GM23338 (cell line): ENCODE data around the gene PARD6B. TPM values are rescaled to one million over a fixed set of nuclear protein-coding genes. Genes with fewer than 3 reads are reported as not detected.

Experiments used
- ATAC-seq: fragments of 200-7000 bp; cut with Tn5 transposase; 3 replicates; pipeline ENCODE4 v1.9.1; 2020
- DNase-seq: peaks from one replicate; pipeline ENCODE4 v3.0.0-alpha.2; 2015; ENCODE audit warnings: low spot score
- H2AFZ ChIP-seq: fragments of 200-600 bp; sonication (generic); 2 replicates; pipeline ENCODE4 v1.8.0; 2016; ENCODE audit warnings: antibody characterized with exemption, mild to moderate bottlenecking, moderate library complexity
- H3F3A ChIP-seq: fragments of 200-600 bp; sonication (generic); replicated peaks from 2 replicates; pipeline ENCODE4 v1.8.0; 2017; ENCODE audit warnings: antibody characterized with exemption, mixed run types, low read depth
- H3K27ac ChIP-seq: fragments of 200-600 bp; sonication (generic); 2 replicates; pipeline ENCODE4 v1.6.1; 2016; ENCODE audit warnings: low read depth
- H3K27me3 ChIP-seq: fragments of 200-600 bp; sonication (generic); 2 replicates; pipeline ENCODE4 v1.8.0; 2016; ENCODE audit warnings: mild to moderate bottlenecking, mixed run types, moderate library complexity; ENCODE audit not compliant: insufficient read depth
- H3K36me3 ChIP-seq: fragments of 200-600 bp; sonication (generic); 2 replicates; pipeline ENCODE4 v1.8.0; 2016; ENCODE audit warnings: mild to moderate bottlenecking; ENCODE audit not compliant: insufficient read depth
- H3K4me1 ChIP-seq: fragments of 200-600 bp; sonication (generic); 2 replicates; pipeline ENCODE4 v1.8.0; 2016; ENCODE audit warnings: mild to moderate bottlenecking, moderate library complexity; ENCODE audit not compliant: insufficient read depth
- H3K4me2 ChIP-seq: fragments of 200-600 bp; sonication (generic); 2 replicates; pipeline ENCODE4 v1.7.1; 2017; ENCODE audit warnings: mixed run types
- H3K4me3 ChIP-seq: fragments of 200-600 bp; sonication (generic); 2 replicates; pipeline ENCODE4 v1.6.1; 2016; ENCODE audit warnings: mixed run types
- H3K79me2 ChIP-seq: fragments of 200-600 bp; sonication (generic); replicated peaks from 2 replicates; pipeline ENCODE4 v1.8.0; 2017; ENCODE audit warnings: mild to moderate bottlenecking; ENCODE audit not compliant: insufficient read depth
- H3K9me2 ChIP-seq: fragments of 200-600 bp; sonication (generic); 2 replicates; pipeline ENCODE4 v1.8.0; 2017; ENCODE audit not compliant: insufficient read depth
- H4K20me1 ChIP-seq: fragments of 200-600 bp; sonication (generic); replicated peaks from 2 replicates; pipeline ENCODE4 v1.8.0; 2017; ENCODE audit warnings: mild to moderate bottlenecking; ENCODE audit not compliant: insufficient read depth
- H3K27ac Mint-ChIP-seq: 2 replicates; pipeline ENCODE4 v1.8.0; 2020; ENCODE audit warnings: inconsistent platforms, mild to moderate bottlenecking, moderate library complexity, mixed read lengths
- H3K27me3 Mint-ChIP-seq: 3 replicates; pipeline ENCODE4 v1.8.0; 2022; ENCODE audit warnings: low read depth, mild to moderate bottlenecking, moderate library complexity, mixed read lengths, inconsistent platforms; ENCODE audit not compliant: insufficient read depth, poor library complexity
- H3K36me3 Mint-ChIP-seq: 3 replicates; pipeline ENCODE4 v1.8.0; 2021; ENCODE audit warnings: low read depth, mild to moderate bottlenecking, inconsistent platforms, moderate library complexity, mixed read lengths
- H3K4me1 Mint-ChIP-seq: 3 replicates; pipeline ENCODE4 v1.8.0; 2020; ENCODE audit warnings: mild to moderate bottlenecking, inconsistent platforms, mixed read lengths
- H3K4me3 Mint-ChIP-seq: 3 replicates; pipeline ENCODE4 v1.8.0; 2021; ENCODE audit warnings: moderate library complexity, mild to moderate bottlenecking, inconsistent platforms, mixed read lengths
- H3K9me3 Mint-ChIP-seq: 3 replicates; pipeline ENCODE4 v1.8.0; 2020; ENCODE audit warnings: moderate library complexity, mild to moderate bottlenecking, inconsistent platforms, mixed read lengths
- CREB1 ChIP-seq: fragments of 250-450 bp; sonication (Bioruptor Pico); IDR thresholded peaks from 2 replicates; pipeline ENCODE4 v1.5.0; 2020; ENCODE audit warnings: low read depth, mild to moderate bottlenecking, moderate library complexity
- CTCF ChIP-seq, 2 experiments: fragments of 200-600 bp in 1 of 2; sonication (generic) in 1 of 2; conservative IDR thresholded peaks; 2 replicates each; pipeline versions ENCODE4 v1.5.1 to v1.6.1; 2016 to 2017; ENCODE audit warnings: antibody characterized with exemption in 2 of 2, low read depth in 2 of 2, mild to moderate bottlenecking in 2 of 2, moderate library complexity in 1 of 2
- EZH2 ChIP-seq: fragments of 200-600 bp; sonication (generic); IDR thresholded peaks from one replicate; pipeline ENCODE4 v1.8.0; 2017; ENCODE audit warnings: antibody characterized with exemption, mild to moderate bottlenecking, low read depth; ENCODE audit not compliant: unreplicated experiment
- EZH2phosphoT487 ChIP-seq: fragments of 200-600 bp; sonication (generic); IDR thresholded peaks from one replicate; pipeline ENCODE4 v1.8.1; 2018; ENCODE audit warnings: antibody characterized with exemption; ENCODE audit not compliant: unreplicated experiment
- JUNB ChIP-seq: IDR thresholded peaks from one replicate; pipeline ENCODE4 v1.6.1; 2016; ENCODE audit warnings: antibody characterized with exemption; ENCODE audit not compliant: unreplicated experiment
- NANOG ChIP-seq: IDR thresholded peaks from 2 replicates; pipeline ENCODE4 v1.6.1; 2016; ENCODE audit warnings: antibody characterized with exemption, borderline replicate concordance
- POLR2AphosphoS5 ChIP-seq: IDR thresholded peaks from 2 replicates; pipeline ENCODE4 v1.6.1; 2016; ENCODE audit warnings: antibody characterized with exemption, low read depth
- REST ChIP-seq: IDR thresholded peaks from one replicate; pipeline ENCODE4 v1.6.1; 2018; ENCODE audit warnings: antibody characterized with exemption; ENCODE audit not compliant: unreplicated experiment
- STAT1 ChIP-seq: IDR thresholded peaks from one replicate; pipeline ENCODE4 v1.6.1; 2016; ENCODE audit warnings: antibody characterized with exemption; ENCODE audit not compliant: unreplicated experiment
- ZNF114 ChIP-seq: fragments of 250-450 bp; sonication (Bioruptor Pico); IDR thresholded peaks from 2 replicates; pipeline ENCODE4 v1.5.0; 2020; ENCODE audit warnings: mild to moderate bottlenecking, moderate library complexity
- ZNF331 ChIP-seq: fragments of 250-450 bp; sonication (Bioruptor Pico); IDR thresholded peaks from 2 replicates; pipeline ENCODE4 v1.5.0; 2020; ENCODE audit warnings: low read depth, mild to moderate bottlenecking, moderate library complexity
- ZNF462 ChIP-seq: fragments of 250-450 bp; sonication (Bioruptor Pico); IDR thresholded peaks from 2 replicates; pipeline ENCODE4 v1.5.0; 2020; ENCODE audit warnings: mild to moderate bottlenecking, moderate library complexity
- polyA plus RNA-seq: library from polyadenylated mRNA; unstranded; fragments of >200 nt; fragmentation: Nextera tagmentation; extraction: Ambion mirVana; gene quantifications from 2 replicates; pipeline ENCODE4 v1.2.1, GENCODE V29; 2016
- total RNA-seq: library from RNA; depleted of rRNA; stranded (reverse); fragments of >200 nt; shearing (Covaris generic); gene quantifications from 2 replicates; pipeline ENCODE4 v1.2.3, GENCODE V29; 2014
- TF ChIP-seq, protein P1 (sequence below): IDR thresholded peaks from 2 replicates; pipeline ENCODE4 v1.6.1; 2016; ENCODE audit warnings: antibody characterized with exemption

The PARD6B gene
- total and polyA plus RNA-seq, 2 experiments from 2014 or later, result 23.5 to 29.2 TPM

- TF ChIP-seq JUNB, result no peak
- no peak for TF ChIP-seq CREB1 (CRISPR knock-in tag)
- TF ChIP-seq STAT1, result no peak
- no peak for TF ChIP-seq EZH2phosphoT487
- no peak for TF ChIP-seq EZH2
- TF ChIP-seq CTCF (conservative IDR thresholded peaks at IDR 0.05; ENCODE audit: low read depth in 2 of 2), result no peak
- TF ChIP-seq ZNF331, result no peak
- TF ChIP-seq NANOG, result no peak
- TF ChIP-seq ZNF462 (CRISPR knock-in tag), result no peak
- no peak for TF ChIP-seq REST
- TF ChIP-seq ZNF114 (CRISPR knock-in tag), result no peak
- TF ChIP-seq, protein P1, sequence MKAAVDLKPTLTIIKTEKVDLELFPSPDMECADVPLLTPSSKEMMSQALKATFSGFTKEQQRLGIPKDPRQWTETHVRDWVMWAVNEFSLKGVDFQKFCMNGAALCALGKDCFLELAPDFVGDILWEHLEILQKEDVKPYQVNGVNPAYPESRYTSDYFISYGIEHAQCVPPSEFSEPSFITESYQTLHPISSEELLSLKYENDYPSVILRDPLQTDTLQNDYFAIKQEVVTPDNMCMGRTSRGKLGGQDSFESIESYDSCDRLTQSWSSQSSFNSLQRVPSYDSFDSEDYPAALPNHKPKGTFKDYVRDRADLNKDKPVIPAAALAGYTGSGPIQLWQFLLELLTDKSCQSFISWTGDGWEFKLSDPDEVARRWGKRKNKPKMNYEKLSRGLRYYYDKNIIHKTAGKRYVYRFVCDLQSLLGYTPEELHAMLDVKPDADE, result no peak
- TF ChIP-seq POLR2AphosphoS5, result no peak
- Histone ChIP-seq H3K36me3 (no peaks in the 10 kb centered on the region), H3K4me1 (no peaks in the 10 kb centered on the region), H4K20me1 (no peaks in the 10 kb centered on the region), H2AFZ (peak overlapping the region; percentile 84; the same call in 1 of the 2 replicates), H3K4me2 (no peak overlapping the region), H3K27me3 (no peaks in the 10 kb centered on the region), H3K9me2 (no peaks in the 10 kb centered on the region), H3F3A (no peaks in the 10 kb centered on the region), H3K4me3 (no peak overlapping the region), H3K27ac (no peak overlapping the region), H3K79me2 (no peaks in the 10 kb centered on the region)
- no peak overlapping the region for H3K4me3 Mint-ChIP-seq
- no peak overlapping the region for H3K27ac Mint-ChIP-seq
- peaks cover 23% of the 10 kb centered on the region for H3K4me1 Mint-ChIP-seq
- H3K27me3 Mint-ChIP-seq, result peaks cover 2% of the 10 kb centered on the region
- no peaks in the 10 kb centered on the region for H3K9me3 Mint-ChIP-seq
- no peak for DNase-seq
- ATAC-seq, result no peak
- H3K36me3 Mint-ChIP-seq, result no peaks in the 10 kb centered on the region
Measured at GRCh38 chr20:50711113-50711825, 20.1 kb upstream of the PARD6B start.
